GM19025 (cell line): ENCODE data around the gene CARD10.
"Not testable (repeated sequence)": the region's sequence is repeated elsewhere in the genome, so short reads cannot be mapped to it uniquely, and the experiment has no call there.

ENCODE experiments used
- ATAC-seq: cut with Tn5 transposase; IDR thresholded peaks from one replicate; pipeline ENCODE4 v1.9.1; 2021; ENCODE audit warnings: mild to moderate bottlenecking, low read depth, moderate library complexity; ENCODE audit not compliant: unreplicated experiment

The CARD10 gene

DNA sequence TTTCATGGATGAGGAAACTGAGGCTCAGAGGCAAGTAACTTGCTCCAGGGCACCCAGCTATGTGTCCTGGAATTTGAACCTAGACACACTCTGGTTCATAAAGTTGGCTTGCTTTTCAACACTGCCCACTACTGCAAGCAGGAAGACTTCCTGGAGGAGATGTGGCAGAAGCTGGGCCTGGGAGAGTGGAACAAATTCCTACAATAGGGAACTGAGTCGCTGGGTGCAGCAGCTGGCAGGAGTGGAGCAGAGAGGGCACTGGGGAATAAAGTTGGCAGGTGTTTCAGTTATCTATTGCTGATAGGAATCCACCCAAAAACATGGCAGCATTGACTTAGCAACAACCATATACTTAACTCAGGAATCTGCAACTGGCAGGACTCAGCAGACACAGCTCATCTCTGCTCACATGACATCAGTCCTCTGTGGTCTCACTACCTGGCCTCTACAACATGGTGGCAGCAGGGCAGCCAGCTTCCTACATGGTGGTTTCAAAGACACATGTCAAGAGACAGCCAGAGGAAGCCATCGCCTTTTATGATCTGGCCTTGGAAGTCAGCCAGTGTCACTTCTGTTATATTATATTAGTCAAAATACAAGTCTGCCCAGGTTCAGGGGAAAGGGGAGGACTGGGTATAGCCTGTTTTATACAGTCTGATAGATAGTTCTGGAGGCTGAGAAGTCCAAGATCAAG, 10.6 kb upstream of the CARD10 start:
- no peak for ATAC-seq

DNA sequence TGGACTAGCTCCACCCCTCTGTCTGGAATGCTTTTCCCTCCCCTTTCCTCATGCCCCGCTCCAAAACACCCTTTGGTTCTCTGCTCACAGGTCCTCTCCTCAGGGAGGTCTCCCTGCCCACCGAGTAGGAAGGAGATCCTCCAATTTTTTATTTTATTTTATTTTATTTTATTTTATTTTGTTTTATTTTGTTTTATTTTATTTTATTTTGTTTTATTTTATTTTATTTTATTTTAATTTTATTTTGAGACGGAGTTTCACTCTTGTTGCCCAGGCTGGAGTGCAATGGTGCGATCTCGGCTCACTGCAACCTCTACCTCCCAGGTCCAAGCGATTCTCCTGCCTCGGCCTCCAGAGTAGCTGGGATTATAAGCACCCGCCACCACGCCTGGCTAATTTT, 8.7 kb upstream of the CARD10 start:
- not testable (repeated sequence) for ATAC-seq

DNA sequence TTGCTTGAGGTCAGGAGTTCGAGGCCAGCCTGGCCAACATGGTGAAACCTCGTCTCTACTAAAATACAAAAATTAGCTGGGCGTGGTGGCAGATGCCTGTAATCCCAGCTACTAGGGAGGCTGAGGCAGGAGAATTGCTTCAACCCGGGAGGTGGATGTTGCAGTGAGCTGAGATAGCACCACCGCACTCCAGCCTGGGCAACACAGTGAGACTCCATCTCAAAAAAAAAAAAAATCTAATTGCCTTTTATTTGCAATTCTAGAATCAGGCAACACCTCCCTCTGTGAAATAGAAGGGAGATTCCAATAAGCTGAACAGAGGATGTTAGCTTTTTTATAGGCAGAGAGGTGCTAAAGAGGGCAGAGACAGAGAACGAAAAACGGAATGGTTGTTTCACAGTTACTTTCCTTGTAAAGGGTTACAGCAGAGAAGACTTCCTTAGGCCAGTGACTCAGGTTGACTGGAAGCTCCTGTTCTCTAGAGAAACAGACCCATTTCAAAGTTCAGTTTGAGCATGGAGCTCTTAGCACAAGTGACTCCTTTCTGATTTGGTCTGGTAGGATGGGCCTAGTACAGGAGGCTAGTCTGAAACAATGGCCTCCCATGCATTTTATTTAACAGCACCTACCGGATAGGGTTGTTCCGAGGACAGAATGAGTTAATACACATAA, 8.0 kb upstream of the CARD10 start:
- ATAC-seq, result not testable (repeated sequence)

DNA sequence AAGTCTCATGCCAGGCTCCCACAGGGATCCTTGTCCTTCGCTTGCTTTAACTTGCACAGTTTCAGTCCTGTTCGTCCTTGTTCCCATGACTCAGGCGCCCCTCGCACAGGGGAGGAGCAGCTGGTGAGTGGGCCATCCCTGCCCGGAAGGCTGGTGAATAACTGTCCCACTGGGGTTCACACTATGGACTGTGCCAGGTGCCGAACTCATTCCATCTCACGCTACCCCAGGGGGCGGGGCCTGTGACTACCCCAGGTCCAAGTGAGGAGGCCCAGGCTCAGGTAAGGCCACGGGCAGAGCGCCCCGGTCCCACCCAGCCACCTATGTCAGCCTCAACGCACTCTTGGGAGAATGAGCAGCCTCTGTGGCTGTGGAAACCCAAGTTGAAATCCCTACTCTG, 7.2 kb upstream of the CARD10 start:
- no peak for ATAC-seq

DNA sequence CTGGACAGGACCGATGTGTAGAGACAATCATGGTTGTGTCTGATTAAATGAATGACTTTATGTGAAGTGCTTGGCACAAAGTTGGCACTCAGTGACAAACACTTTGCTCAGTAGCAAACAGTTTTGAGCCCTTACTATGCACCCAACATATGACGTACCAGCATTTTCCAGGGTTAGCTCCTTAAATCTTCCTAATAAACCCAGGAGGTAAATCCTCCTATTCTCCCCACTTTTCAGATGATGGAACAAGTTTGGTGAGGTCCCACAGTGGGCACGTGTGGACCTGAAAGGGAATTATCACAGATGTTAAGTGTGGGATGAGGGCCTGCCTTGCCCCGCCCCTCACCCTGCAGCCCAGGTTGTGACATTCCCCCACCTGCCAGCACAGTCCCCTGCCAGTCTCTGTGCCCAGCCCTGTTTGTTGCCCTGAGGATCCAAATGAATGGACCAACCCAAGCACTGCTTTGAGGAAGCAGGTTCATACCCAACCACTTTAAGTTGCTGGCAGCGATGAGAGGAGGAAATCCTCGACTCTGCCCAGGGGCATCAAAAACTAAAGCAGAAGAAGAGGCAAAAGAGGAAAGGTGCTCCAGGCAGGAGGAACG, 6.6 kb upstream of the CARD10 start:
- no peak for ATAC-seq

DNA sequence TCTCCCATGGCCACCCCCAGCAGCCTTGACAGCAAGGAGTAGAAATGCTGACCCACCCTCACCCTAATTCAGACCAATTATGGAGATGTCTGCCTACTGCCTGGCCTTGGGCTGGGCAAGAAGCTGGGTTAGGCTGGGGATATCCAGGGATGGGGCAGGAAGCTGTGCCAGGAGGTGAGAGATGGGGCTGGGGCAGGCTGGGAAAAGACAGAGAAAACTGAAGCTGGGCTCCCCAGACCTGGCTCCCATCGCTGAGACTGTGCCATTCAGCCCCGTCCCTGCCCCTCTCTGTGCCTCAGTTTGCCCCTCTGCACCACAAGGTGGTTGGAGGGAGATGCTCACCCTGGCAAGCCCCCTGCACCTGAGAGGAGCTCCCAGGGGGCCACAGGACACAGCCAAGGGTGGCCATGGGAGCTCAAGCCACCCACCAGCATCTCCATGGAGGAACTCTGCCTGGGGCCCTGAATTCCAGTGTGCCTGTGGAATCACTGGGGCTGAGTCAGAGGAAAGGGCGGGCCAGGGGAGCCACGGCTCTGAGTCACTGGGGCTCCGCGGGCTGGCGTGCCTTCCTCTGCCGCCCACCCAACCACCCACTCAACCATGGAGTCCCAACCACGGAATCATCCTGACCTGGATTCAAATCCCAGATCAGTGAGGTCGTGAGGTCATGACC, 6.0 kb upstream of the CARD10 start:
- ATAC-seq, result no peak

DNA sequence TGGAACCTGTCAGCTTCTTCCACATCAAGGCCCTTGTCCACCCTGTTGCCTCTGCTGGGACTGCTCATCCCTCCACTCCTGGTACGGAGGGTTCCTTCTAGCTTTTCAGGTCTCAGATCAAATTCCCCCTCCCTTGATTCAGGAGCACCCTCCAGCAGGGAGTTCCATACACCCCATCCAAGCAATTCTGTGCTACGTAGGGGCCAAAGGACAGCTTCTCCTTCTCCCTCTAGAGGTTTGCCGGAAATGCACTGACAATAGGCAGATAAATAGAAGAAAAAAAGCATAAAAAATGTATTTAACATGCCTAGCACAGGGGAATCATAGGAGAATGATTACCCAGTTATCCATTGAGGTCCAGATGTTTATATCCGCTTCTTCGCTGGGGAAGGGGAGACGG, 3.3 kb upstream of the CARD10 start:
- ATAC-seq, result no peak

DNA sequence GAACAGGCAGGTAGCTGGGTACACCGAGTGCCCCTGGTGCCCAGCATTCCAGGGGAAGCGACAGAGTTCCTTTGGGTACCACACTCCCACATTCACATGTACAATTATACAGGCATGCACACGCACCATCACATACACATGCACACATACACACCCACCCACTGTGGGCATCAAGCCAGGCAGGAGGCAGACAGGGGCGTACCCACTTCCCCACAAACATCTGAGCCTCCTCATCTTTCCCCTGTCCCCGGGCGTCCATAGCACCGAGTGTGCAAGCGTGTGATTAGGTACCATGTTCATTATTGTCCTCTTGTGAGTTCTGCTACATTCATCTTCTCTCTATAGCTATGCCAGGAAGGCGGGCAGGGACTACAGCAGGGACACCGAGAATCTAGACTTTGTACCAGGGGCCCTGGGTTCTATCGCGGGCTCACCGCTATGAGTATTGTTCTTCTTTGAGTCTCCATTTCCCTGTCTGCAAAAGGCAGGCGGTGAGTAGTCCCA, 2.1 kb upstream of the CARD10 start:
- no peak for ATAC-seq

DNA sequence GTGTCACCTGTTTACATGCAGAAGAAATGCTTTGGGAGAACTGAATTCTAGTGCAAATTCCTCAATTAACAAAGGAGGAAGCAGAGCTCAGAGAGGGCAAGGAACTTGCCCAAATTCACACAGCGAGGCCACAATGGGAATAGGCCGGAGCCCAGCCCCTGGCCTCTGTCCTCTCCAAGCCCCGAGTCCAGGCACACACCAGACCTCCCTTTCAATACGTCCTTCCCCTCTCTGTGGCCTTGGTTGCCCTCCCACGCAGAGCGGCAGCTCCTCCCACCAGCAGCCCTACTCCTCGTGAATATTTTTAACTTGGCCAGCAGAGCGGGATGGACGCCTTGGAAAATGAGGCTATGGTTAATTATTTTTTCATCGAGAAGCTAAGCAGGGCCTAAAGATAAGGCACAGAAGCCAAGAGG, 1.6 kb upstream of the CARD10 start:
- ATAC-seq, result no peak

DNA sequence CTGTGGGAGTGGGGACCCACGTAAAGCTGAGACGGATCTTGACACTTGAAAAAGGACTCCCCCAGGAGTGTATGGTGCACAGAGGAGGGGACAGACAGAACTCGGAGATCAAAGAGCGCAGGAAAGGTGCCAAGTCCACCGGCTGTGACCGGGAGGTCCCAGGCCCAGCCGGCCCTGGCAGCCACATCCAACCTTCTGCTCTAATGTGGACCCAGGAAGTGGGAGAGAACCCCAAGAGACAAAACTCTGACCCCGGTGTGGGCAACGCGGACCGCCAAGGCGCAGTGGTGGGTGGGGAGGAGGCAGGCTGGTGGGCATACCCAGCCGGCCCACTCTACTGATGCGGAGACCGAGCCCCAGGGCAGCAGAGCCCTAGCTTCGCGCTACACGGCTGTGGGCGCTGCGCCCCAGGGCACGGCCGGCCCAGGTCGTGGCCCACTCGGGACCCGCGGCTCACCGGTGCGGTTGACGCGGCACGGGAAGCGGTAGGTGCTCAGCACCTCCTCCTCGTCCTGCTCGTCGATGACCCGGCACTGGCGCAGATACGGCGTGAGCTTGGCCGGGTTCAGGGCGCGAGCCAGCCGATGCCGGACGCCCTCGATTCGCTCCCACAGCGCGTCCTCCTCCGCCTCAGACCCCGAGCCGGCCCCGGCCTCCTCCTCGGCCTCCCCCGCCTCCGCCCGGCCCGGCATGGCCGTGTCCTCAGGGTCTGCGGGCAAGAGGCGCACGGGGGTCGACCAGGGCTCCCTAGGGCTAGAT, 527 bp downstream of the CARD10 start:
- no peak for ATAC-seq

DNA sequence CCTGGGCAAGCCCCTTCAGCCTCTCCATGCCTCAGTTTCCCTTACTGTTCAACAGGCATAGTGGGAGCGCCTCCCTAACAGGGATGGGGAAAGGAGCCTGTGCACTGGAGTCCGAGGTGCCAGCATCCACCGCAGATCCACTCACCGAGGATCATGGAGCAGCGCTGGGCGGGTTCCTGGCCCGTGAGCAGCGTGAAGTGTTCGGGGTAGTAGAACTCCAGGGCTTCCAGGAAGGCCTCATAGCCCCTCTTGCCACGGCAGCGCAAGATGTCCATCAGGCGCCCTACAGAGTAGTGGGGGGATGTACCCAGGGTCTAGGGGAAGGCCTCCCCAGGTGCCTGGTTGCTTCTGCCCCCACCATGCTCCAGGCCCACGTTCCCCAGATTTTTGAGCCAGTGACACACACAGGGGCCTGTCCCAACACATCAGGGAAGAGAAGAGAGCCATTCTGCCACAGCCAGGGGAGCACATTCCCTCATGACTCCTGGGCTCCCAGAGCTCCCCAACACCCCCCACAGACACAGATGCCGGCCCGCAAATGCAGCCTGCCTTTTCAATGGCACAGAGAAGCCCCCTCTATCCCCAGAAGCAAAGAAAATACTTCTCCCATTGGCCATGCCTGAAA, 1.3 kb downstream of the CARD10 start:
- ATAC-seq, result no peak

DNA sequence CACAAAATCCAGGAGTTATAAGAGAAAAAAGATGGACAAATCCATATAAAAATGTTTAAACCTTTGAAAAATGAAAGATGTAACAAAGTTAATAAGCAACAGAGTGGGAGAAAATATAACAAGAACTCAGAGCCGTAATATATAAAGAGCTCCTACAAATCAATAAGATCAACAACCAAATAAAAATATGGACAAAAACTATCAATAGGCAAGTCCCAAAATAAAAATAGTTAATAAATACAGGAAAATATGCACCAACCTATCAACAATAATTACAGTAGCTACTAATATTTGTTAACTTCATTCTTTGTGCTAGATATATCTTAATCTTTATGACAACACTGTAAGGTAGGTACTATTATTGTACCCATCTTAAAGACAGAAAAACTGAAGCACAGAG, 2.8 kb downstream of the CARD10 start:
- ATAC-seq, result no peak

DNA sequence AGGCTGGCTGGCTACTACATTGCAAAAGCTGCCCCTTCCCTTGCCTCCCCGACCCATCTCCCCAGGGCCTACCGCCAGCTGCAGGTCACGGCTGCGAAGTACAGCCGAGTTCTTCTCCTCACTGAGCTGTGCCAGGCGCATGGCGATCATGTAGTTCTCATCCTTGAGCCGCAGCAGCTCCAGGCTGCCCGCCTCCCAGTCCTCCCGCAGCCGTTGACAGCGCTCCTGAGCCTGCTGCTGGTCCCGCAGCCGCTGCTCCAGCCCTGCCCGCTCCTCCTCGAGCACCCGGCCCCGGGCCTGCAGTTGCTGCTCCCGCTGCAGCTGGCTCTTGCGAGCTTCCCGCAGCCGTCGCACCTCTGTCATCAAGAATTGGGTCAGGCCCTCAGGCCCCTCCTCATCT, 3.3 kb downstream of the CARD10 start:
- ATAC-seq, result no peak

DNA sequence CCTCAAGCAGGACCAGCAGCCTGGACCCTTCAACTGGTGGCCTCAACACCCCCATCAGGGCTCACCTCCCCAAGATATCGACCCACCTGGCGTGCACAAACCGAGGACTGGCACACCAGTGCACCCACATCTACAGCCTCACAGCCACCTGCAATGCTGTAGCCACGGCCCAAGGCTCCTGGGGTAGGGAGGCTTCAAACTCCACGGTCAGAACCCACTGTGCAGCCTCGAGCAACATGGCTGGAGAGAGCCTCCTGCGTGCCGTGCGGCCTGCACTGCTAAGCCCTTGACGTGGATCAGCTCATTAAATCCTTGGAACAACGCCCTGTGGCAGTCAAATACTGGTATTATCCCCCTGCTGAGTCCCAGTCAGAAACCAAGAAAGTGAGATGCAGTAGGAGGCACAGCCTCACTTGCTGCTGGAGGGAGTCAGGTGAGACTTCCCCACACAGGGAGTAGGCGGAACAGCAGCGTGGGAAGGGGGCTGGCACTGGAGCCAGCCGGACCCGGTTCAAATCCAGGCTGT, 4.6 kb downstream of the CARD10 start:
- no peak for ATAC-seq

DNA sequence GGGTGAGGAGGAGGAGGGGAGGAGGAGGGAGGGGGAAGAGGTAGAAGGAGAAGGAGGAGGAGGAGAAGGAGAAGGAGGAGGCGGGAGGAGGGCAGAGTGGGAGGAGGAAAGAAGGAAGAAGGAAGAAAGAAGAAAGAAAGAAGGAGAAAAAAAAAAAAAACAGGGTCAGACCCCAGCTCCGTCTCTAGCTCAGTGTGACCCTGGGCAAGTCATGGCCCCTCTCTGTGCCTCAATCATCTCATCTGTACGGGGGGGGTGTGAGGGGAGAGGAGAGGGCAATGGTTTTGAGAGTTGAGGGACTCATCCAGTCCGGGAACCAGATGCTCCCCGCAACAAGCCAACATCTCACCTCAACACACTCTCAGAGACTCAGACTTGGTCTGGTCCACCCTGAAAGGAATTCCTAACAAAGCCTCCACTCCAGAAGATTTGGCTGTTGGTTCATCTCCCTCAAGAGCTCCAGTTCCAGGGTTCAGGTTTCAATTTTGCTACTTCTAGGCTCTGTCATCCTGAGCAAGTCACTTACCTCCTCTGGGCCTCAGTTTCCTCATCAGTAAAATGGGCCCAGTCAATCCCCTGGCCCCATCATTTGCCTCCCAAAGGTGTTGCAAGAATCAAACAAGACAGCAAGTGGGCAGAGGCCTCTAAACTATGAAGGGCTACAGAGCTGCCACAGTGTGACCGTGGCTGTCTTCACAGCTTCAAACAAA, 7.7 kb downstream of the CARD10 start:
- ATAC-seq, result no peak

DNA sequence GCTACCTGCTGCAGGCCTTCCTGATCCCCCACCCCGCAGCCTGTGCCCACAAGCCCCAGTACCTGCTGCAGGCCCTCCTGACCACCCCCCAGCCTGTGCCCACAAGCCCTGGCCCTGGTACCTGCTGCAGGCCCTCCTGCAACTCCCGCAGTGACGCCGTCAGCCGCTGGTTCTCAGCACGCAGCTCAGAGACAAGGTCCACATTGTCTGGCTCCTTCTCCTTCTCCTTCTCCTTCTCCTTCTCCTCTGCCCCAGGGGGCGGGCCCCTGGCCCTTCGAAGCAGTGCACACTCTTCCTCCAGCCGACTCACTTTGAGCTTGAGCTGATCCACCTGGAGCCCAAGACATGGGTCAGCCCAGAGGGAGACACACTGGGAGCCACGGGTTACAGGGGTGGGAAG, 9.1 kb downstream of the CARD10 start:
- no peak for ATAC-seq

DNA sequence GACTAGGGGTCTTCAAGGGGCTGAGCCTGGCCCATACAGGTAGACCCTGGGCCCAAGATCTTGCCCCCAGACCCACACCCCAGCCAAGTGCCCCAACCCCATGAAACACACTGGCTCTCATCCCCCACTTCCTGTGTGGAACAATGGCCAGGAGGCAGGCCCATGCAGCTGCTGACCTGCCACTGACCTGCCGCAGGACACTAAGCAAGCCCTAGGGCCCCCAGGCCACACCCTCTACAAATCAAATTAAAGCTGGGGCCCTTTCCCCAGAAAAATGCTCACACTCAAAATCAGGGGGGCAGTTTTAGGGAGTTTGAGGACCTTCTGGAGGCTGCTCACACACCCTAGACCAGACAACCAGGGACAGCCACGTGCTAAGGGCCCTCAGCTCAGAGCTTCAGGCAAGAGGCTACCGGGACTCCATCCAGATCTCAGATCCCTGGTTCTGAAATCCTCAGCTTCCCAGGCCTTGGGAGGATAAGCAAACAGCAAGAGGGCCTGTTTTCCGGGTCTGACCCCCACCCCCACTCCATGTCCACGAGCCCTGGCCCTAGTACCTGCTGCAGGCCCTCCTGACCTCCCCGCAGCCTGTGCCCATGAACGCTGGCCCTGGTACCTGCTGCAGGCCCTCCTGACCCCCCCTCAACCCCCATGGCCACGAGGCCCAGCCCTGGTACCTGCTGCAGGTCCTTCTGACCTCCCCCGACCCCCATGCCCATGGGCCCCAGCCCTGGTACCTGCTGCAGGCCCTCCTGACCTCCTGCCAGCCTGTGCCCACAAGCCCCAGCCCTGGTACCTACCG, 10.0 kb downstream of the CARD10 start:
- no peak for ATAC-seq

DNA sequence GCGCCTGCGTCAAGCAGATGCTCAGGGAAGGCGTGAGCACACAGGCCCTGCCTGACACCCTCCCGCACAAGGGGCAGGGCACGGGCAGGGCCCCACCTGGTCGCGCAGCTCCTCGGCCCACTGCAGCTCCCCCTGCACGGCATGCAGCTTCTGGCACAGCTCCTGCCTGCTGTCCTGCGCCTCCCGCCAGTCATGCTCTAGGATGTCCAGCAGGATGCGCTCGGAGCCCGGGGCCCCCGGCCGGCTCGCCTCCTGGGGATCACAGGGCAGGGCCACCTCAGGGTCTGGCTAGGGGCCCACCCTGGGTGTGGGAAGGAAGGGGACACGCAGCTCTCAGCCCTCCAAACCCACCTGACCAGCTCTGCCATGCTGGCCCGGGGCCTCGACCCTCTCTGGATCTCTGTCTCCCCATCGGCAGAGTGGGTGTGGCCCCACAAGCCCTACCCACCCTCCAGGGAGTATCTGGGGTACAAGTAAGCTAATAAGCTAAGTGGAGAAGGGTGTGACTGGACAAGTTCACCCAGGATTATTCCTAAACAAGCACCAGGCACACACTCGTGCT, 10.7 kb downstream of the CARD10 start:
- ATAC-seq, result no peak
